ENCODE data around the gene KANSL1L.
"Not testable (repeated sequence)": the region's sequence is repeated elsewhere in the genome, so short reads cannot be mapped to it uniquely, and the experiment has no call there.

KANSL1L gene

DNA sequence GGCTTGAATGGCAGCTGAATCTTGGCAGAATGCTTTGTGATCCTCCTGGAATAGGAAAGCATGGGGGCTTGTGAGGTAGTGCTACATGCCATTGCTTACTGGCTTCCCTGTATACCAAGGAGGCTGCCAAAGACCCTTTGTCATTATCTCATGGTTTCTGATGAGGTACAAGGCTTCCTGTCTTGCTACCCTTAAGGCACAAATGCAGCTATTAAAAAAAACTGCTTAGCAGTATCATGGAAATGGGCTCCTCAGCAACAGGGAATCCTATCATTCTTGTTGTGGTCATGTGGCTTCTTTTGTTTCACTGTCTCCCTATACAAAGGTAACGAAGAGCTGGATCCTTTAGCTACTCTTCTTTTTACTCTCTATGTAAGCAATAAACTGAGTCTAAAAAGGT, 6.6 kb upstream of the KANSL1L start:
- no peak for DNase-seq

DNA sequence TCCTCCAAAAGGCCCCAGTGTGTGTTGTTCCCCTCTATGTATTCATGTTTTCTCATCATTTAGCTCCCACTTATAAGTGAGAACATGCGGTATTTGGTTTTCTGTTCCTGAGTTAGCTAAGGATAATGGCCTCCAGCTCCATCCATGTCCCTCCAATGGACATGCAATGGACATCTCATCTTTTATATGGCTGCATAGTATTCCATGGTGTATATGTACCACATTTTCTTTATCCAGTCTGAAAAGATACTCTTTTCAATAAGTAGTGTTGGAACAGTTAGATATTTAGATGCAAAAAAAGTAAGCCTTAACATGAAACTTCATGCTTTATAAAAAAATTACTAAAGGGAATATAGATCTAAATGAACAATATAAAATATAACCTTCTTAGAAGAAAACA, 5.9 kb upstream of the KANSL1L start:
- DNase-seq, result not testable (repeated sequence)

DNA sequence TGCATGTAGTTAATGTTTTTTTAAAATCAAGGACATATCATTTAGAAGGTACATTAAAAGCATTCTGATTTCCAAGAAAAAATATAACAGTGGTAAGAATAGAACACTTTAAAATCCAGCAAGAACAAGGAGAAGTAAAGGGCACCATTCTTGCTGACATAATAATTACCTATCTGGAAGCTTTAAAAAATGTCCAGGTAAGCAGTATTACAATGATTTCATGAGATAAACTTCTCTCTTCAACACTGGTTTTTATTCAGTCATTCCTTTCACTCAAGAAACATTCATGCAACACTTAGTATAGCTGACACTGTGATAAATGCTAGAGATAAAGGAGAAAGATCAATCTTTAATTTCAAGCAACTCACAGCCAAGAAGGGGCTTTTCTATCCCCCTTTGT, 2.9 kb upstream of the KANSL1L start:
- DNase-seq, result no peak

DNA sequence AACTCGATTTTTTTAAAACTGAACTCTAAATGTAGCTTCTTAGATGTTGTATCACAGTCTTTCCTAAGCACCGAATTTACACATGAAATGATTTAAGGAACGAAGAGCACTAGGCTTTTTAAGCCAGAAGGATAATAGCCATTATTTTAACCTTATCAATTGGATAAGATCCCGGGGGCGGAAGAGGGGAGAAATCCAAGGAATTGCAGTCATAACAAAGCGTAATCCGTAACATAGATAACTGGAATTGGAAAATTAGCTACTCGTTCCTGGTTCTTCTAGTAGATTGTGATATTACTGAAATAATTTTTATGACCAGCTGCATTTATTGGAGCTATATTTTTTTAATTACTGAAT, 988 bp upstream of the KANSL1L start:
- no peak for DNase-seq

DNA sequence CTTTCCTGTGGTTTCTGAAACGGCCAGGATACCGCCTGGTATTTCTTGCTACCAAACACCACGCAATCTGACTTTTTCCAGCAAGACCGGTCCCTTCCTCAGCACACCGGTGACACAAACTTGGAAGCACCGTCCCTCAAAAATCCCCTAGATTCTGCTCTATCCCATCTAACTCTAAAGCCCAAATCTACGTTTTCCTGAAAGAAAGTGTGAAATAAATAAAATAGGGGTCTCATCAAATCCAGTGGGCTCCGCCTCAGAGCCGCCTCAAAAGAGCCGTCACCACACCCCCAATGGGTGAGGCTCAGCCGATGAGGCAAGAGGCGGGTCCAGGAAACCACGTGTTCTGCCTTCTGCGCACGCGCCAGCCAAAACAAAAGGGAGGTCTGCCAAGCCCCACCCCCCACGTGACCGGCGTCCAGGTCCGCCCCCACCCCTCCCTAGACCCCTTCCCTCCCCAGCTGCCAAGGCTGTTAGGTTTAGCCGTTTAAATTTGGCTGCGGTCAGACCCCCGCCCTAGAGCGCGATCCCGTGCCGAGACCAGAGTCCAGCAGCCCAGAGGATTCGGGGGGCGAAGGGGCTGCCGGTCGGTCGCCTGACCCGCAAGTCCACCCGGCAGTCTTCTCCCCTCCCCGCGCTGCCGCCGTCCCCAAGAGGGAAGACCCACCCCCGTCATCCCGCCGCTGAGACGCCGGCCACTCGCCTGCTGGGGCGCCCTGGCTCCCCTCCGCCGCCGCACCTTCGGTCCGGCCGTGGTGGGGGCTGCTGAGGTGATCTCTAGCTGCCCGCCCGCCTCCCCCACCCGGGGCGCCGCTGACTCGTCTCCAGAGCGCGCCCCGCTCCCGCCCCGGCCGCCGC, 534 bp downstream of the KANSL1L start:
- DNase-seq, result peak; percentile 94

DNA sequence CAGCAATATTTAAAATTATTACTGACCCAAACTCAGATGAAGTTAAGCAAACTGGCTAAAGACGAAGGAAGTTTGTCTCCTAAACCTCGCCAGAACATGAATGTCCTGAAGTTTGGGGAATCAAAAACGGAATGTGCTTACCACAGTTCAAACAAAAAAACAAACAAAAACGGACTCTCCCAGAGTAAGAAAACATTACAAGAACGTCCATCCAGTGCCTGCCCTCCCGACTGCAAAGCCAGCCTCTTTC, 1.1 kb downstream of the KANSL1L start:
- DNase-seq, result peak; percentile 3

DNA sequence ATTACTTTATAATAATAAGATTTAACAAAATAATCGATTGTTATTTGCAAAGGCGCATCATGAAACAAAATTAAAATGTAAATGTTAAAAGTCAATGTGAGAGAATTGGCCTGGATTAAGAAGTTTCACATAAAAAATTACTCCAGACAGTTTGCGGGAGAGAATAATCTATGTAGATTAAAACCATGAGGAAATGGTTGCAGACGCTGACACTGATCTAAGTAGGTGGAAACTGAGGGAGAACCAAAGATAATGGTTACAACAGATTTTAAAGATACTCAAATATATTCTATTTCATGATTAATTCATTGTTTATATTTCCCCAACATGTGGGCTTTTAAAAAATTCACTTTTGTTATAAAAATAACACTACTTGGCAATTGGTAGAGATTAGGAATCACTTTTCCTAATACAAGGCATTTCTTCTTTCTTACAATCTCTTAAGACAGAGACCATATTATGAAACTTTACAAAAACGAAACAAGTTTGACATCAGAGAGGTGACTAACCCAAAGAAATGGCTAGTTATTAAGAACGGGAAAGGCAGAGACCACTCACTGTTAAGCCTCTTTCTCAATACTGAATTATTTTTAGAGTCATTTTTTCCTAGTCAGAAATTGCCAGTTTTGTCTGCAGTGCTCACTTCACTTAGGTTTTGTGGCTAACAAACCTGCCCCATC, 1.6 kb downstream of the KANSL1L start:
- DNase-seq, result no peak

DNA sequence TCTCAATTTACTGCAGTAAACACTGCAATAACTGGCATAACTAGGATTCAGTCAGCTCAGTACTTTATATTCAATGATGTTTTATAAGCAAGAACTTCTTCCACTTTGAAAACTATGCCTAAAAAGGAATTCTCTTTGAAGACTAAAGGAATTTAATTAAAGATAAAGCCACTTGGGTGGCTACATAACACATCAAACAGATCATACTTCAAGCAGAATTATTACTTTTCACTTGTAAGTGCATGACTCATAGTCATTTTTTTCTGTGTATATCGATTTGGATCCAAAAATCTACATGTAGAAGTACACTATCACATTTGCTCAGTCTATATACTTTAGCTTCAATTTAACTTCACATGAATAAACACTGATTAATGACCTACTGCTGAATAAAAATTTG, 4.0 kb downstream of the KANSL1L start:
- no peak for DNase-seq

DNA sequence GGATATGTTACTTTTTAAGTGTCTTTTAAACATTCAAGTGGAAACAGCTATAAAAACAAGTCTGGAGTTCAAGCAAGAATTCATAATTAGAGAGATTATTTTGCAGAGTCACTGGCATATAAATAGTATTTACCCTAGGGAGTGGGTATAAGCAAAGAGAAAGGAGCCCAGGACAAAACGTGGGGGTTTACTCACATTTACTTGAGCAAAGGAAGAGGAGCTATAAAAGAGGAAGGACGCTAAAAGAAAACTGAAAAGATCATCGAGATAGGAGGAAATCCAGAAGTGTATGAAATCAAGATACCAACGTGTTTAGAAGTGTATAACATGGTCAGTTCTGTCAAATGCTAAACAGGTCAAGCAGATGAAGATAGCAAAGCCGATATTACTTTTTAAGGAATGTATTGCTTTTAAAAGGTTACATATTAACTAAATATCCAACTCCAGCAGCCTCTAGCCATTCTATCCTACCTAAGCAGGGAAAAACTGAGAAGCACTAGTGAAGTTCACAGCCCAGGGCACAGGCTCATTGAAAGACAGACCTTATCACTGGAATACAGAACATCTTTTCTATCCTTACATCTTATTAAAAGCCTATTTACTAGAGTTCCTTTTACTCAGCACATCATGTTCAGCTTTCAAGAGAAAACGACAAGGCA, 8.6 kb downstream of the KANSL1L start:
- no peak for DNase-seq

DNA sequence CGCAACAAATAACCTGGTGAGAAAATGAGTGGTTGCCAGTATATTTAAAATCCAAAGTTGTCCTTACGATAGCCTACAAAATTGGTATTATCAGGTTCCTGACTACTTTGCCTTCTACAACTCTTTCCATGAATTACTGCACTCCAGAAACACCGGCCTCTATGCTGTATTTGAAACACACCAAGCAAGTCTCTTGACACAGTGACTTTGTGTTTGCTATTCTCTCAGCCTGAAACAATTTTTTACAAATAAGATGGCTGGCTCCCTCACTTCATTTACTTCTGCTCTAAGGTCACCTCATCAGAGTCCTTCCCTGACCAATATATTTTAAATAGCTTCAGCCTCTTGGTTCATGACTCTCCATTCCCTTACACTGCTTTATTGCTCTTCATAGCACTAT, 12.2 kb downstream of the KANSL1L start:
- DNase-seq, result no peak

DNA sequence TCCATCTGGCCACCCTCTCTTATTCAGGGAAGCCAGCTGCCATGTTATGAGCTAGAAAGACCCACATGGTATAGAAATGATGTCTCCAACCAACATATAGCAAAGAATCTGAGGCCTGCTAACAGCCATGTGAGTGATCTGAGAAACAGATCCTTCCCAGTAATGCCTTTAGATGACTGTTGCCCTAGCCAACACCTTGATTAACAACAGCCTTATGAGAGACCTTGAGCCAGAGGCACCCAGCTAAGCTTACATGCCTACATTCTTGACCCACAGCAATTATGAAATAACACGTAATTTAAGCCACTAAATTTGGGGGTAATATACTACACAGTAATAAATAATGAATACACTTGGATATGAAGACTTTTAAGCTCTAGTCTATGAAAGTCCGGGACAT, 13.0 kb downstream of the KANSL1L start:
- no peak for DNase-seq

DNA sequence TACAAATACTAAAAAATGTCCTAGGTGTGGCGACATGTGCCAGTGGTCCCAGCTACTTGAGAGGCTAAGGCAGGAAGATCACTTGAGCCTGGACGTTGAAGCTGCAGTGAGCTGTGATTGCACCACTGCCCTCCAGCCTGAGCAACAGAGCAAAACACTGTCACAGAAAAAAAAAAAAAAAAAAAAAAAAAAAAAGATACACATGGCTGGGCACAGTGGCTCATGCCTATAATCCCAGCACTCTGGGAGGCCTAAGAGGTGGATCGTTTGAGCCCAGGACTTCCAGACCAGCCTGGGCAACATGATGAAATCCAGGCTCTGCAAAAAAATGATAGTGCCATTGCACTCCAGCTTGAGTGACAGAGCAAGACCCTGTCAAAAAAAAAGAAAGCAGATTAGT, 13.7 kb downstream of the KANSL1L start:
- DNase-seq, result no peak

DNA sequence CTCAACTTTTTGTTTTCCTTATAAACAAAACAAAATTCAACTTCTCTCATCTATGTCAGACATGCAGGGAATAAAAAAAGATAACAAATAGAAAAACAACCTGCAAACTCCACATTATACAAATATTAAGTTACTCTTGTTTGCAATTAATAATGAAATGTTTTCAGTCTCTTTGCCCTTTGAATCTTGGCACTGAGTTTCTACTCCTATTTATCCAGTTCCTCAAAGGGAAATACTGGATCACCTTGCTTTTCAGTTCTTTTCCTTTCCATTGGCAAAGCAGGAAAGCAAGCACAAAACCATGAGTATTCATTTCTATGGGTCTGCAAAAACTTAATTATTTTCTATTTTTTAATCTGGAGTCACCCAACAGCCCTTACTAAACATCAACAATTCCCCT, 23.6 kb downstream of the KANSL1L start:
- DNase-seq, result no peak

DNA sequence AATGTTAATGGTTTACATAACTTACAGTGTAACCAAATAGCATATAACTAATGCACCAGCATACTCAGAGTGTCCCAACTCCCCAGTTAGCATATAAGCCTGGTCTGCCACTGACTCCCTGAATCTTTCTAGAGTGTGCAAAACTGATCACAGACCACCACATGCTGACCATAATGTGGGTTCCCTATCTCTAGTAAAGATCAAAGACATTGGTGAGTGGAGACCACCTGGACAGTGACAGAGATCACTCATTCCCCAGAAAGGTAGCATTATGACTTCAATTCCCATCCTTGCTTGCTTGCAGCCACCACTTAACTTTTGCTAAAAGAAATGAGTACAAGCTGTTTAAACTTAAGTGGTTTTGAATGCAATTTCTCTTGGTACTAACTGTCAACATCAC, 39.0 kb downstream of the KANSL1L start:
- DNase-seq, result no peak

DNA sequence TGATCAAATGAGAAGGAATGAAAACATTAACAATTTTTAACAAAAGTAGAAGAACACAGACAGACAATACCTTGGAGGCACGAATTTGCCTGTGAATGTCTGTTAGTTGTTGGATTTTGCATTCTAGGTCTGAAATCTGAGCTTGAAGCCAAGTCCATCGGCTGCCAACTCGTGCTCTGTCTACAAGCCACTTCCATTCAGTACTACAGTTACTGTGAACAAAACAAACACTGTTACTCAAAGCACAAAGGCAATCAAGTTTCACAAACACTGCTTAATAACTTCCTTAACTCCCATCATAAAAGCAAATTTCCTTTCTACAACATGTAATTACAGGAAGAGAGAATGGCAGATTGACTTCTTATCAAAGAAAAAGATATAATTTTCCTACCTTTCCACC, 42.2 kb downstream of the KANSL1L start:
- DNase-seq, result no peak

DNA sequence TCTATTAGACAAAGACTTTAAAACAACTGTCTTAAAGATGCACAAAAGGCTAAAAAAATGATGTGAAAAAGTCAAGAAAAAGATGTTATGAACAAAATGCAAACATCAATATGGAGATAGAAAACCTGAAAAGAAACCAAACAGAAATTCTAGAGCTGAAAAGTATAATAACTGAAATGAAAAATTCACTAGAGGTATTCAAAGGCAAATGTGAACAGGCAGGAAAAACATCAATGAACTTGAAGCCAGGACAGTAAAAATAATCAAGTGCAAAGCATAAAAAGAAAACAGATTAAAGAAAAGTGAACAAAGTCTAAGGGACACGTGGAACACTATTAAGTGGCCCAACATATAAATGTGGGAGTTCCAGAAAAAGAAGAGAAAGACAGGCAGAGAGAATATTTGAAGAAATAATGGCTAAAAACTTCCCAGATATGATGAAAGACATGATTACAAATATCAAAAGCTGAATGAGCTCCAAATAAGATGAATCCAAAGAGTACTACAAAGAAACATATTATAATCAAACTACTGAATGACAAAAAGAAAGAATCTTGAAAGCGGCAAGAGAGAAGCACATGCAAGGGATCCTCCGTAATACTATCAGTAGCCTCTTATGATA, 57.5 kb downstream of the KANSL1L start:
- DNase-seq, result no peak

DNA sequence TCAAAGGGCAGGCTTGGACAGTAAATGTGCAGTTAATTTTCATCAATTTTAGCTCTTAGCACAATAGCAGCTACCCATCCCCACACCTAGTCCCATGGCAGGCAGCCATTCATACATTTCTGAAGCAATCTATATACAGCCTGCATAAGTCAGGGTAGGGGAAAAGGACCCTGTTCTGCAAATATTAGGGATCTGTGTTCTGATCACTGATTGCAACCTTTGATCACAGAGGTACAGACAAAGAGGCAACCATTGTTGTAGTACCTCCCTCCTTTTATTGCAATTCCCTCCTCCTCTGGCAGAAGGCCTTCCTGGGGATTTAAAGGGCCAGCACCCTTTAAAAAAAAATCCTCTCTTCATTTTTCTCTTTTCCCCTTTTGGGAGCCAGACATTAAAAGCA, 58.3 kb downstream of the KANSL1L start:
- no peak for DNase-seq

DNA sequence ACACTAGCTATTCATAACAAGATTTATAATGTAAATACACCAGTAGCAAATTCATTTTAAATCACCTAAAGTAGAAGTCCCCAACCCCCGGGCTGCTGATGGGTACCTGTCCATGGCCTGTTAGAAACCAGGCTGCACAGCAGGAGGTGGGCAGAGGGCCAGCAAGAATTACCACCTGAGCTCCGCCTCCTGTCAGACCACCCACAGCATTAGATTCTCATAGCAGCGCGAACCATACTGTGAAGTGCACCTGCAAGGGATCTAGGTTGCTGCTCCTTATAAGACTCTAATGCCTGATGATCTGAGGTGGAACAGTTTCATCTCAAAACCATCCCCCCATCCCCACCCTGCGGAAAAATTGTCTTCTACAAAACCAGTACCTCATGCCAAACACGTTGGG, 71.3 kb downstream of the KANSL1L start:
- no peak for DNase-seq

DNA sequence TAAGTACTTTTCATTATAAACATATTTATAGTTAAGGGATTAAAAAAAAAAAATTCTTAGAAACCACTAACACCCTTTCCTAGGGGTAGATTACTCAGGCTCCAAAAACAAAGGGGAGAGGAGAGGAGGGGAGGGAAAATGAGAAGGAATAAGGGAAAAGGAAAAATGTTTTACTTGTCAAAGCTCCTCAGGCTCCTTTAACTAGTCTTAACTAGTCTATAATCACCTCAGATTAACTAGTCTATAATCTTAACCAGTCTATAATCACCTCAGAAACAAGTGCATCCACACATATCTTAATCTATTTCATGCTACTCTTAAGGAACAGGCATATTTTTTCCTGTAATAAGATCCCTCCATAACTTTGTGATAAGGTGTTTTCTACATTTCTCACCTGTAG, 76.4 kb downstream of the KANSL1L start:
- no peak for DNase-seq

DNA sequence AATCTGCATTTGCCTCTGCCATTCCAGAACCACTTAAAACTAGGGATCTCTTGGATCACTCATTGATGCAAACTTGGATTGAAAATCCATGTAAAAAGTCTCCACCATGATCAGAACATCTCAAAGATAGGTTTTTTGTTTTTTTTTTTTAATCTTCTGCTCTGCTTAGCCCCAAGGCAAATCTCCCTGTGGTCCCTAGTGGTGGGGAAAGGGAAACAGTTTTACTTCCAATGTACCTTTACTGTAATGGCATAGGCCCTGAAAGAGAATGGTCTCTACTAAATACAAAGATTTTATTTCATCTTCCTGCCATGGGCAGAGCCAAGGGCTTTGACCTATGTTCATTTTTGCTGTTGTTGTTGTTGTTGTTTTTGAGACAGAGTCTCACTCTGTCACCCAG, 78.4 kb downstream of the KANSL1L start:
- DNase-seq, result no peak

DNA sequence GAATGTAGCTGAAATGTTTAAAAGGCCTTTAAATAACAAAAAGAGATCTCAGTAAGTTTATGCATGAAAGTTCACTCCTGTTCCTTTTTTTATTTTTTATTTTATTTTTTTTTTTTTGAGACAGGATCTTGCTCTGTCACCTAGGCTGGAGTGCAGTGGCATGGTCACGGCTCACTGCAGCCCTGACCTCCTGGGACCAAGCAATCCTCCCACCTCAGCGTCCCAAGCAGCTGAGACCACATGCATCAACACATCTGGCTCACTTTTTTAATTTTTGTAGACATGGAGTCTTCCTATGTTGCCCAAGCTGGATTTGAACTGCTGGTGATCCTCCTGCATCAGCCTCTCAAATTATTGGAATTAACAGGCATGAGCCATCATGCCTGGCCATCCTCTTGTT, 84.3 kb downstream of the KANSL1L start:
- DNase-seq, result no peak

DNA sequence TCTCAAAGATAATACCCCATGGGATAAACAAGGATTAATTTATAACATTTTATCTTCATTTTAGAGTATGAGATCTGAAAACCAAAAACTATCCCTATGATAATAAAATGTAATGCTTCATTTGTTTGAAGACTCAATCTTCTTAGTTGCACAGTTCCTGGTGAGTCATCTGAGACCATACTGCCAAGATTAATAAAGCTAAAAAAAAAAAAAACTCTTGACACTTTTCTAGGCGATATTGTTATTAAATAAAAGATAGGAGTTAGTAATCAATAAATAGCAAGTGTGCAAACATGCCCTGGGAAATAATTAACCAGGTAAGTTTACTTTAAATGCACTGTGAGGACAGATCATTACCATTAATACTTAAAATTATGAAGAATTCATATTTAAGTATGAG, 84.9 kb downstream of the KANSL1L start:
- DNase-seq, result no peak

DNA sequence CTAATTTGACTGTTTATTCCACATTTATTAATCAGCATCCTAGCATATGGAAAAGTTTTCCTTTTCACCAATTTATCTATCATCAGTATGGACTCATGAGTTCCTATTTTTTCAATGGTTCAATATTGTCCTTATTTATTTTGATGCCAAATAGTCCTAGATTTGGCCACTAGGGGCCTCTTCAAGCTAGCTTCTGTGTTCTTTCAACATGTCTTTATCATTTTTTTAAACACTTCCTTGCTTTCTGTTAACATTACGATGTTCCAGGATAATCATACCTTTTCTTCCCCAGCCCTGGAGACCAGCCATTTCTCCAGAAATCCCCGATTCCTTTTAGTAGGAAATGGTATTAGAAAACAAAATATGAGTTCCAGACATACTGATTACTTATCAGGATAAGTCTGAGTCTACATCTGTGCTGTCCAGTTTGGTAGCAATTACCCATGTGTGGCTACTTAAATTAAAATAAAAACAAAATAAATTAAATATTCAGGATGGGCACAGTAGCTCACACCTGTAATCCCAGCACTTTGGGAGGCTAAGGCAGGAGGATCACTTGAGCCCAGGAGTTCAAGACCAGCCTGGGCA, 98.2 kb downstream of the KANSL1L start:
- DNase-seq, result no peak

DNA sequence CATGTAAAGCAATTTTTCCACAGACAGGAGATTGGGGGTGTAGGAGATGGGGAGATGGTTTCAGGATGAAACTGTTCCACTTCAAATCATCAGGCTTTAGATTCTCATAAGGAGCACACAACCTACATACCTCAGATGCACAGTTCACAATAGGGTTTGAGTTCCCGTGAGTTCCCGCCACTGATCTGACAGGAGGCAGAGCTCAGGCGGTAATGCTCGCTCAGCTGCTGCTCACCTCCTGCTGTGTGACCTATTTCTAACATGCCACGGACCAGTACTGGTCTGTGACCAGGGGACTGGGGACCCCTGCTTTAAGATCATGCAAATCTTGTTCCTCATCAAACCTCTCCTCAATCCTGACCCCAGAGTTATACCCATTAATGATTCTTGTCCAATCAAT, 98.7 kb downstream of the KANSL1L start:
- DNase-seq, result no peak

Measured in central memory CD4-positive, alpha-beta T cell (primary cell).